PC-3 (cell line): ENCODE measurements around the gene NPEPL1. TPM values are rescaled to one million over a fixed set of nuclear protein-coding genes. Genes with fewer than 3 reads are reported as not detected.

Experiments
- ATAC-seq: fragments of 200-7000 bp; cut with Tn5 transposase; 2 replicates; pipeline ENCODE4 v1.9.1; 2020; ENCODE audit warnings: mild to moderate bottlenecking, moderate library complexity
- BruUV-seq: library from RNA; stranded (reverse); fragments of 400-500 nt; replicated peaks from 2 replicates; lab custom pipeline; 2021; lab: Mats Ljungman, UMichigan
- CTCF ChIA-PET: fragments of 300-600 bp; sonication (Branson Sonifier 250); formaldehyde crosslinking; loops from one replicate; lab custom pipeline; 2022; ENCODE audit warnings: antibody characterized with exemption; lab: Charles Lee
- POLR2A ChIA-PET: fragments of 300-600 bp; sonication (Branson Sonifier 250); formaldehyde crosslinking; loops from one replicate; lab custom pipeline; 2022; ENCODE audit warnings: antibody characterized with exemption; ENCODE audit not compliant: unreplicated experiment; lab: Charles Lee
- DNase-seq: peaks from one replicate; pipeline ENCODE4 v3.0.0-alpha.2; 2015
- H2AFZ ChIP-seq: fragments of 300-600 bp; sonication (generic); 2 replicates; pipeline ENCODE4 v1.6.0; 2016; ENCODE audit warnings: antibody characterized with exemption, low read length
- H3F3A ChIP-seq: fragments of 300-600 bp; sonication (generic); one replicate; pipeline ENCODE4 v1.6.0; 2017; ENCODE audit warnings: antibody characterized with exemption, low read length, control low read depth, mild to moderate bottlenecking; ENCODE audit not compliant: unreplicated experiment
- H3K27ac ChIP-seq: fragments of 300-600 bp; sonication (generic); 2 replicates; pipeline ENCODE4 v1.5.1; 2016; ENCODE audit warnings: mild to moderate bottlenecking, low read length
- H3K27me3 ChIP-seq: fragments of 300-600 bp; sonication (generic); 2 replicates; pipeline ENCODE4 v1.6.1; 2016; ENCODE audit warnings: low read length, mixed read lengths
- H3K36me3 ChIP-seq: fragments of 300-600 bp; sonication (generic); 2 replicates; pipeline ENCODE4 v1.6.1; 2016; ENCODE audit warnings: low read depth, mixed run types, low read length, mixed read lengths
- H3K4me1 ChIP-seq: fragments of 300-600 bp; sonication (generic); 2 replicates; pipeline ENCODE4 v1.5.1; 2016; ENCODE audit warnings: low read length; ENCODE audit not compliant: insufficient read depth
- H3K4me2 ChIP-seq: fragments of 300-600 bp; sonication (generic); 2 replicates; pipeline ENCODE4 v1.6.0; 2016; ENCODE audit warnings: low read length
- H3K4me3 ChIP-seq: fragments of 300-600 bp; sonication (generic); 2 replicates; pipeline ENCODE4 v1.5.1; 2016; ENCODE audit warnings: mild to moderate bottlenecking, low read length, mixed read lengths
- H3K79me2 ChIP-seq: fragments of 300-600 bp; sonication (generic); 2 replicates; pipeline ENCODE4 v1.6.1; 2017; ENCODE audit warnings: low read length, mixed read lengths
- H3K9ac ChIP-seq: fragments of 300-600 bp; sonication (generic); 2 replicates; pipeline ENCODE4 v1.6.0; 2016; ENCODE audit warnings: mild to moderate bottlenecking, low read length
- H3K9me2 ChIP-seq: fragments of 300-600 bp; sonication (generic); replicated peaks from 2 replicates; pipeline ENCODE4 v1.6.1; 2016; ENCODE audit warnings: mixed run types, low read length, mixed read lengths
- H3K9me3 ChIP-seq: fragments of 300-600 bp; sonication (generic); 2 replicates; pipeline ENCODE4 v1.6.1; 2016; ENCODE audit warnings: low read length, mixed read lengths
- H4K20me1 ChIP-seq: fragments of 300-600 bp; sonication (generic); 2 replicates; pipeline ENCODE4 v1.6.1; 2016; ENCODE audit warnings: low read length, mixed read lengths
- EZH2 ChIP-seq: fragments of 300-600 bp; sonication (generic); IDR thresholded peaks from one replicate; pipeline ENCODE4 v1.6.1; 2017; ENCODE audit warnings: antibody characterized with exemption, mild to moderate bottlenecking, low read length; ENCODE audit not compliant: unreplicated experiment
- EZH2phosphoT487 ChIP-seq: fragments of 300-600 bp; sonication (generic); IDR thresholded peaks from 2 replicates; pipeline ENCODE4 v1.6.1; 2018; ENCODE audit warnings: mild to moderate bottlenecking, antibody characterized with exemption, low read length, borderline replicate concordance
- intact Hi-C: fragments of 100-400 bp; cut with micrococcal nuclease; formaldehyde crosslinking; loops from 2 replicates; pipeline ENCODE4 v1.9.0; 2023
- total RNA-seq: library from RNA; depleted of rRNA; stranded (reverse); fragments of >200 nt; gene quantifications from 2 replicates; pipeline ENCODE4 v1.2.3, GENCODE V29; 2014
- TF ChIP-seq, protein P1 (sequence below): fragments of 300-600 bp; sonication (generic); conservative IDR thresholded peaks from 2 replicates; pipeline ENCODE4 v1.5.1; 2017; ENCODE audit warnings: antibody characterized with exemption, low read depth, mild to moderate bottlenecking, low read length

NPEPL1 gene
- total RNA-seq, 1 experiment from 2014 or later = 49.7 TPM

DNA sequence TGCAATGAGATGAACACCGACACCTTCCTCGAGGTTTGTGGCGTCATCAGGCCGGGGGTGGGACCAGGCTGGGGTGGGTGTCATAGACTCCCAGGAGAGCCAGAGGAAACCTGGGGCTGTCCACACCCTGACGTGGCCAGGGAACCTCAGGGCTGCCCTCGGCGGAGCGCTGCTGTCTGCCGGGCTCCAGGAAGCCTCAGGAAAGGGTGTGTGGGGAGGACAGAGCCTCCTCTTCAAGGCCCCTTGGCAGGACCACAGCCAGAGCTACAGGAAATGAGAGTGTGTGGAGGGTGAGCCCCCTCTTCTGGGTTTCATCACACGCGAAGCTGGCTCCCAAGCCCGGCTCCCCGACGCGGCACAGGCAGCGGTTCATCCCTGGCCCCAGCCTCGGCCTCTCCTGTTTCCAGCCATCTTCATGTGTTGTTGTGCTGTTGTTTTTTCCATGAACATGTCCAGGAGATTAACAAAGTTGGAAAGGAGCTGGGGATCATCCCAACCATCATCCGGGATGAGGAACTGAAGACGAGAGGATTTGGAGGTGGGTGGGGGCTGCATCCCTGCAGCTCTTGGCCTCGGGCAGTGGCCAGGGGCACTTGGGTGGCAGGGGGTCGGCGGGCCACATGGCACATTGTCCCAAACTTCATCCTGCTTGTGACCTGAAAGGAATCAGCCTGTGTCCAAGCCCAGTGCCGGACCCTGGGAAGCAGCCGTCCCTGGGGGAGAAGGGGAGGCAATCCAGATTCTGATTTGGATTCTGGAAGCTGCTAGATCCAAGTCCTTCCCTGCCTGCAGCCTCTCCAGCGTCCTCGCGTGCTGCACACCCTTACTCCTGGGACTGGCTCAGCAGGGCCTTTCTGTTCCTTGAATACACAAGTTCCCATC, 6.4 kb downstream of the NPEPL1 start:
- ChIA-PET POLR2A (no interaction called here), CTCF (no interaction called here)
- no TSS peak for BruUV-seq
- ATAC-seq (no peak), DNase-seq (no peak)
- H4K20me1 ChIP-seq = no peaks in the 10 kb centered on the region
- no peak for TF ChIP-seq EZH2
- no peak for TF ChIP-seq EZH2phosphoT487
- TF ChIP-seq, protein P1, sequence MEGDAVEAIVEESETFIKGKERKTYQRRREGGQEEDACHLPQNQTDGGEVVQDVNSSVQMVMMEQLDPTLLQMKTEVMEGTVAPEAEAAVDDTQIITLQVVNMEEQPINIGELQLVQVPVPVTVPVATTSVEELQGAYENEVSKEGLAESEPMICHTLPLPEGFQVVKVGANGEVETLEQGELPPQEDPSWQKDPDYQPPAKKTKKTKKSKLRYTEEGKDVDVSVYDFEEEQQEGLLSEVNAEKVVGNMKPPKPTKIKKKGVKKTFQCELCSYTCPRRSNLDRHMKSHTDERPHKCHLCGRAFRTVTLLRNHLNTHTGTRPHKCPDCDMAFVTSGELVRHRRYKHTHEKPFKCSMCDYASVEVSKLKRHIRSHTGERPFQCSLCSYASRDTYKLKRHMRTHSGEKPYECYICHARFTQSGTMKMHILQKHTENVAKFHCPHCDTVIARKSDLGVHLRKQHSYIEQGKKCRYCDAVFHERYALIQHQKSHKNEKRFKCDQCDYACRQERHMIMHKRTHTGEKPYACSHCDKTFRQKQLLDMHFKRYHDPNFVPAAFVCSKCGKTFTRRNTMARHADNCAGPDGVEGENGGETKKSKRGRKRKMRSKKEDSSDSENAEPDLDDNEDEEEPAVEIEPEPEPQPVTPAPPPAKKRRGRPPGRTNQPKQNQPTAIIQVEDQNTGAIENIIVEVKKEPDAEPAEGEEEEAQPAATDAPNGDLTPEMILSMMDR = no peak
- no peaks in the 10 kb centered on the region for H3K27me3 ChIP-seq
- no peak overlapping the region for H3K27ac ChIP-seq
- intact Hi-C loops = no loop called here
- H2AFZ ChIP-seq = no peak overlapping the region
- no peaks in the 10 kb centered on the region for H3K9me3 ChIP-seq
- H3K4me1 ChIP-seq = peaks cover 8% of the 10 kb centered on the region
- peaks cover 26% of the 10 kb centered on the region for H3K36me3 ChIP-seq
- no peak overlapping the region for H3K4me2 ChIP-seq
- no peaks in the 10 kb centered on the region for H3K9me2 ChIP-seq
- H3K4me3 ChIP-seq = no peak overlapping the region
- no peak overlapping the region for H3K9ac ChIP-seq
- peaks cover 9% of the 10 kb centered on the region for H3K79me2 ChIP-seq
- no peaks in the 10 kb centered on the region for H3F3A ChIP-seq

GRCh38 chr20:58699623-58700107, 7.1 kb downstream of the NPEPL1 start:
- TF ChIP-seq, protein P1 = no peak

More at GRCh38 chr20:58699623-58700107, 7.1 kb downstream of the NPEPL1 start:
- Histone ChIP-seq H3K4me3 (no peak overlapping the region), H3K4me1 (0 out of 2 replicates have a peak, but pooled peaks cover 1% of the 10 kb centered on the region), H4K20me1 (no peaks in the 10 kb centered on the region), H3F3A (no peaks in the 10 kb centered on the region), H3K9me2 (no peaks in the 10 kb centered on the region), H3K4me2 (no peak overlapping the region), H3K79me2 (0 out of 2 replicates have a peak, but pooled peaks cover 2% of the 10 kb centered on the region), H3K36me3 (peaks cover 32% of the 10 kb centered on the region), H3K9me3 (no peaks in the 10 kb centered on the region), H3K27me3 (no peaks in the 10 kb centered on the region), H3K9ac (no peak overlapping the region), H2AFZ (no peak overlapping the region), H3K27ac (no peak overlapping the region)
- no peak for DNase-seq
- BruUV-seq = no TSS peak
- ATAC-seq = no peak
- intact Hi-C loops = no loop called here
- ChIA-PET POLR2A (no interaction called here), CTCF (no interaction called here)
